PC-3 (cell line): ENCODE data around the gene POM121C. TPM values are rescaled to one million over a fixed set of nuclear protein-coding genes. Genes with fewer than 3 reads are reported as not detected.
"Not testable (repeated sequence)": the region's sequence is repeated elsewhere in the genome, so short reads cannot be mapped to it uniquely, and the experiment has no call there.

Source experiments
- ATAC-seq: fragments of 200-7000 bp; cut with Tn5 transposase; 2 replicates; pipeline ENCODE4 v1.9.1; 2020; ENCODE audit warnings: mild to moderate bottlenecking, moderate library complexity
- BruUV-seq: library from RNA; stranded (reverse); fragments of 400-500 nt; replicated peaks from 2 replicates; lab custom pipeline; 2021; lab: Mats Ljungman, UMichigan
- CTCF ChIA-PET: fragments of 300-600 bp; sonication (Branson Sonifier 250); formaldehyde crosslinking; loops from one replicate; lab custom pipeline; 2022; ENCODE audit warnings: antibody characterized with exemption; lab: Charles Lee
- POLR2A ChIA-PET: fragments of 300-600 bp; sonication (Branson Sonifier 250); formaldehyde crosslinking; loops from one replicate; lab custom pipeline; 2022; ENCODE audit warnings: antibody characterized with exemption; ENCODE audit not compliant: unreplicated experiment; lab: Charles Lee
- DNase-seq: peaks from one replicate; pipeline ENCODE4 v3.0.0-alpha.2; 2015
- H2AFZ ChIP-seq: fragments of 300-600 bp; sonication (generic); 2 replicates; pipeline ENCODE4 v1.6.0; 2016; ENCODE audit warnings: antibody characterized with exemption, low read length
- H3F3A ChIP-seq: fragments of 300-600 bp; sonication (generic); one replicate; pipeline ENCODE4 v1.6.0; 2017; ENCODE audit warnings: antibody characterized with exemption, low read length, control low read depth, mild to moderate bottlenecking; ENCODE audit not compliant: unreplicated experiment
- H3K27ac ChIP-seq: fragments of 300-600 bp; sonication (generic); 2 replicates; pipeline ENCODE4 v1.5.1; 2016; ENCODE audit warnings: mild to moderate bottlenecking, low read length
- H3K27me3 ChIP-seq: fragments of 300-600 bp; sonication (generic); 2 replicates; pipeline ENCODE4 v1.6.1; 2016; ENCODE audit warnings: low read length, mixed read lengths
- H3K36me3 ChIP-seq: fragments of 300-600 bp; sonication (generic); 2 replicates; pipeline ENCODE4 v1.6.1; 2016; ENCODE audit warnings: low read depth, mixed run types, low read length, mixed read lengths
- H3K4me1 ChIP-seq: fragments of 300-600 bp; sonication (generic); 2 replicates; pipeline ENCODE4 v1.5.1; 2016; ENCODE audit warnings: low read length; ENCODE audit not compliant: insufficient read depth
- H3K4me2 ChIP-seq: fragments of 300-600 bp; sonication (generic); 2 replicates; pipeline ENCODE4 v1.6.0; 2016; ENCODE audit warnings: low read length
- H3K4me3 ChIP-seq: fragments of 300-600 bp; sonication (generic); 2 replicates; pipeline ENCODE4 v1.5.1; 2016; ENCODE audit warnings: mild to moderate bottlenecking, low read length, mixed read lengths
- H3K79me2 ChIP-seq: fragments of 300-600 bp; sonication (generic); 2 replicates; pipeline ENCODE4 v1.6.1; 2017; ENCODE audit warnings: low read length, mixed read lengths
- H3K9ac ChIP-seq: fragments of 300-600 bp; sonication (generic); 2 replicates; pipeline ENCODE4 v1.6.0; 2016; ENCODE audit warnings: mild to moderate bottlenecking, low read length
- H3K9me2 ChIP-seq: fragments of 300-600 bp; sonication (generic); replicated peaks from 2 replicates; pipeline ENCODE4 v1.6.1; 2016; ENCODE audit warnings: mixed run types, low read length, mixed read lengths
- H3K9me3 ChIP-seq: fragments of 300-600 bp; sonication (generic); 2 replicates; pipeline ENCODE4 v1.6.1; 2016; ENCODE audit warnings: low read length, mixed read lengths
- H4K20me1 ChIP-seq: fragments of 300-600 bp; sonication (generic); 2 replicates; pipeline ENCODE4 v1.6.1; 2016; ENCODE audit warnings: low read length, mixed read lengths
- CTCF ChIP-seq: fragments of 300-600 bp; sonication (generic); conservative IDR thresholded peaks from 2 replicates; pipeline ENCODE4 v1.5.1; 2017; ENCODE audit warnings: antibody characterized with exemption, low read depth, mild to moderate bottlenecking, low read length
- intact Hi-C: fragments of 100-400 bp; cut with micrococcal nuclease; formaldehyde crosslinking; loops from 2 replicates; pipeline ENCODE4 v1.9.0; 2023
- total RNA-seq: library from RNA; depleted of rRNA; stranded (reverse); fragments of >200 nt; gene quantifications from 2 replicates; pipeline ENCODE4 v1.2.3, GENCODE V29; 2014

POM121C gene
- total RNA-seq, 1 experiment from 2014 or later: 11.0 TPM

DNA sequence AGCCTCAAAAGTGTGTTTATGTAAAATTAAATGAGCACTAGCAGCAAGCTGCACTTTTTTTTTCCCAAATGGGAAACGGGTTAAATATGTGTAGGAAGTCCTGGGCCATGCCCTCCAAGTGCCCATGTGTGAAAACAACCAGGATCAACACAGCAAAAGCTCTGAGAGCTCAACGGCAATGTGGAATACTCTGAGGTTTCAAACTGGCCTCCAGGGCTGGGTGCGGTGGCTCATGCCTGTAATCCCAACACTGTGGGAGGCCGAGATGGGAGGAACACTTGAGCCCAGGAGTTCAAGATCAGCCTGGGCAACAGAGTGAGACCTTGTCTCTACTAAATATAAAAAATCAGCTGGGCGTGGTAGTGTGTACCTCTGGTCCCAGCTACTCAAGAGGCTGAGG lies 28.1 kb downstream of the POM121C start:
- H3K4me1 ChIP-seq, H4K20me1 ChIP-seq, DNase-seq, H3K9me3 ChIP-seq, ATAC-seq, H3K27me3 ChIP-seq, H3K9me2 ChIP-seq, intact Hi-C loops, H3F3A ChIP-seq, H3K27ac ChIP-seq, BruUV-seq, POLR2A ChIA-PET, H2AFZ ChIP-seq, H3K79me2 ChIP-seq, H3K36me3 ChIP-seq, CTCF ChIA-PET, H3K4me2 ChIP-seq, H3K9ac ChIP-seq, H3K4me3 ChIP-seq: not testable (repeated sequence)

DNA sequence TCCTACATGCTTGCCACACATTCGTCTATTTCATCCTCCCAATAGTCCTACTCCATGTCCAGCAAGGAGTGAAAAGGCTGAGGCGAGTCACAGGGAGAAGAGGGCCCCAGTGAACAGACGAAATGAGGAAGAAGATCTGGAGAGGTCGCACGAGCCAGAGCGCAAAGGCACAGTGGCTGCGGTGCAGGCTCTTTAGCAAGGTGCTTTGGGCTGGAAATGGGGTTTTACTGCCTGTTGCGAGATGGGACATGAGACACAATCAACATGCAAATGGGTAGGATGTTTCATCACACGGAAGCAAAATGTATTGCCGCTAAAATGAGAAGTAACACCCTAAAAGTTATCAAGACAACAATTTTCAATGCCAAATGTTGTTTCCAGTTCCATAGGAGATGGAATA lies 29.7 kb downstream of the POM121C start:
- H3K4me2 ChIP-seq, H3K36me3 ChIP-seq, CTCF ChIA-PET, H3K9me2 ChIP-seq, H3K9me3 ChIP-seq, POLR2A ChIA-PET, intact Hi-C loops, H3K4me1 ChIP-seq, ATAC-seq, H3K27me3 ChIP-seq, H3K27ac ChIP-seq, H3K79me2 ChIP-seq, H2AFZ ChIP-seq, H4K20me1 ChIP-seq, H3K9ac ChIP-seq, H3F3A ChIP-seq, H3K4me3 ChIP-seq, BruUV-seq, DNase-seq: not testable (repeated sequence)

- intact Hi-C loops, CTCF ChIA-PET, H3K4me2 ChIP-seq, BruUV-seq, H2AFZ ChIP-seq, POLR2A ChIA-PET, H4K20me1 ChIP-seq, H3K4me1 ChIP-seq, H3K79me2 ChIP-seq, H3K27me3 ChIP-seq, H3K9ac ChIP-seq, H3K4me3 ChIP-seq, H3K9me3 ChIP-seq, H3K27ac ChIP-seq, H3K36me3 ChIP-seq, H3K9me2 ChIP-seq, DNase-seq, H3F3A ChIP-seq: not testable (repeated sequence)
- peak; percentile 45 for TF ChIP-seq CTCF
- ATAC-seq: peak; percentile 94
These were observed 33.6 kb downstream of the POM121C start for GRCh38 chr7:75452494-75452955.

DNA sequence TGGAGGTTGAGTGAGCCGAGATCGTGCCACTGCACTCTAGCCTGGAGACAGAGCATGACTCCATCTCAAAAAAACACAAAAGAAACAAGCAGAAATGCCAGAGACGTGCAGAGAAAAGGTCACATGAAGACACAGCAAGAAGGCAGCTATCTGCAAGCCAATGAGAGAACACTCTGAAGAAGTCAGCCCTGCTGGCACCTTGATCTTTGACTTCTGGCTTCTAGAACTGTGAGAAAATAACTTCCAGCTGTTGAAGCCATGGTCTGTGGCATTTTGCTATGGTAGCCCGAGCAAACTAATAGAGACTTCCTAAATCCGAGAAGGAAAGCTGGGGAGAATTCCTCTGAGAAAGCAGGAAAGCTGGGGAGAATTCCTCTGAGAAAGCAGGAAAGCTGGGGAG lies 36.2 kb downstream of the POM121C start:
- CTCF ChIA-PET: not testable (repeated sequence)

GRCh38 chr7:75442465-75443111 lies 43.5 kb downstream of the POM121C start:
- H3K27me3 ChIP-seq, H3K9me3 ChIP-seq, POLR2A ChIA-PET, H3F3A ChIP-seq, H3K79me2 ChIP-seq, H3K4me1 ChIP-seq, H3K9me2 ChIP-seq, intact Hi-C loops, H4K20me1 ChIP-seq, H2AFZ ChIP-seq, BruUV-seq, CTCF ChIA-PET: not testable (repeated sequence)
- H3K36me3 ChIP-seq: peaks cover 18% of the 10 kb centered on the region
- peak overlapping the region; percentile 30; the same call in 1 of the 2 replicates for H3K27ac ChIP-seq
- peak overlapping the region; percentile 69 for H3K9ac ChIP-seq
- ATAC-seq: peak; percentile 83
- peak overlapping the region; percentile 66 for H3K4me3 ChIP-seq
- peak overlapping the region; percentile 70 for H3K4me2 ChIP-seq
- peak; percentile 11 for DNase-seq

More for the DNA sequence above, 36.2 kb downstream of the POM121C start:
- POLR2A ChIA-PET, H3K9me3 ChIP-seq, H2AFZ ChIP-seq, H3K36me3 ChIP-seq, H3K27ac ChIP-seq, H3K9me2 ChIP-seq, H3K4me1 ChIP-seq, H3F3A ChIP-seq, DNase-seq, H3K4me2 ChIP-seq, BruUV-seq, H4K20me1 ChIP-seq, H3K79me2 ChIP-seq, H3K9ac ChIP-seq, H3K27me3 ChIP-seq, intact Hi-C loops, ATAC-seq, H3K4me3 ChIP-seq: not testable (repeated sequence)

DNA sequence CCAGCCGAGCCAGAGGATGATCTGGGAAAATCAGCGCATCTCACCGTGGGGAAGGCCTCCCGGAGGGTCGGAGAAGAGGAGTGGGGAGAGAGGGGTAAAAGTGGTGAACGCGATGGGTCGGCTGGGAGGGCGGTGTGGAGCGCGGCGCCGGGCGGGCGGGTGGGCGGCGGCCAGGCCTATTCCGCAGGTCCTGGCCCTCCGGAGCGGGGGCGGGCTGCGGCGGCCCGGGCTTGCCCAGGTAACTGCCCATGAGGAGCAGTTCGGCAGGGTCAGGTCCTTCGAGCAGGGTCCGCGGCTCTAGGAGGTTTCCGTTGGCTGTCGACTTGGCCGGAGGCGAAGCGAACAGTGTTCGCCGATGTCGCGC lies 44.0 kb downstream of the POM121C start:
- peak overlapping the region; percentile 59; the same call in 1 of the 2 replicates for H3K4me2 ChIP-seq
- H3K9ac ChIP-seq: peak overlapping the region; percentile 17; the same call in 1 of the 2 replicates
- CTCF ChIA-PET, intact Hi-C loops, H3K27me3 ChIP-seq, POLR2A ChIA-PET, H3K79me2 ChIP-seq, BruUV-seq, DNase-seq, H3K27ac ChIP-seq, H3K4me1 ChIP-seq, H2AFZ ChIP-seq, H3K9me3 ChIP-seq, H4K20me1 ChIP-seq, H3K9me2 ChIP-seq, H3F3A ChIP-seq: not testable (repeated sequence)
- peak overlapping the region; percentile 55 for H3K4me3 ChIP-seq
- peaks cover 18% of the 10 kb centered on the region for H3K36me3 ChIP-seq
- peak; percentile 45 for ATAC-seq
